T1000 (cell line): ENCODE data around the gene TMEM100.

ENCODE experiments used
- DNase-seq: peaks from one replicate; lab custom pipeline; 2025; ENCODE audit warnings: mixed read lengths; lab: John Stamatoyannopoulos, UW

The TMEM100 gene

DNA sequence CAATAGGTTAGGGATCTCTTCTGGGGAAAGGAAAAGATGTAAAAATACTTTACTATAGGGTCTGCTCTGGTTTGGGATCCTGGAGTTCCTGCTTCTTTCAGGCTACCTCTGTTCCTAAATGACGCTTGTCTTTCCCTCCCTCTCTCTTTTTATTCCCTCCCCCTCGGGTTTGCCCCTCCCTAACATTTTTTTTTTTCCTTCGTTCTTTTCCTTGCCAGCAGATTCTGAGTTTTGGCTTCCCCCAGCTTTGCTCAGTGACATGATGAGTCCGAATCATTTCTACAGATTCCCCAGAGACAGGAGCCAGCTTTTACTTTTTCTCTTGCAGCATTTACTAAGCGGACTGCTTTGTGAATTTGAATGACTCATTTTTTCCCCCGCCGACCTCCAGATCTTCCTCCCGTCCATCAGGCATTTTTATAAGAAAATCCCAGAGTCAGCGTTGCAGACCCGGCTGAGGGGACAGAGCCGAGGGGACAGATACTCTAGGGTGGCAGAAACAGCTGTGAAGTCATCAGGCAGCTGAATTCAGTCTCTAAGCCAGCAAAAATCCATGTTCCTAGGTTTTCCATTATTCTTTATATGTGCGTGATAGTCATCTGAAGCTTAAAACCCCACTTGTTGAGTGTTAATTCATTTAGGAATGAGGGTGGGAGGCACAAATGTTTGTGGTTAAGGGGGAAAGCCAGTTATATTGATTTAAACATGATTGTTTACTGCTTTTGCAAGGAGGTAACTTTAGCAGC, at the start of gene TMEM100:
Gene TMEM100, minus strand, starts transcription at position 123 of the 746 bp plus-strand sequence. CDS start 1,794 bp downstream, outside the sequence.
- peak; percentile 74 for DNase-seq

- no peak for DNase-seq
Observed at GRCh38 chr17:55772086-55772485, 49.4 kb upstream of the TMEM100 start.

DNA sequence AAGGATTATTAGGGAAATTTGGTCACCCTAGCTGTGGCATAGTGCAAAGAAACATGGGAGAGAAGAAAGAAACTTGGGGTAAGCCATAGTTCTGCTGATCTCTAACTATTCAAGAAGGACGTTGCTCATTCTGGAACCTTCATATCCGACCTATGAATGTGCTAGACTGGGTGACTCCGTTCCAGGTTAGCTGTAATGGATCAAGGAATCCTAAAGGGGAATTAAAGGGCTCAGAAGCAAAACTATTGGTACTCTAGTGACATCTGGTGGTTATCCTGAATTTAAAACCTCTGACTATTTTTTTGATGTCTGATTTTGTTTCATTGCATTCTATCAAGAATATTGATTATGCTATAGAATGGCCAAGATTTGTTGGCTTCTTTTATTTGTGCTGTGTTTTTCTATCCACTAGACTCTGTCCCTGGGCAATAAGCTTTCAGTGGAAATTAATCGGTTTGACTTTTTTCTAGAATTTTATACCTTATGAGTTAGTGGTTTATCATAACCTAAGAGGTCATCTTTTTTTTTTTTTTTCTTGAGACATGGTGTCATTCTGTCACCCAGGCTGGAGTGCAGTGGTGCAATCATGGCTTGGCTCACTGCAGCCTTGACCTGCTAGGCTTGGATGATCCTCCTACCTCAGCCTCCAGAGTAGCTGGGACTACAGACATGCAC, 47.7 kb upstream of the TMEM100 start:
- no peak for DNase-seq

DNA sequence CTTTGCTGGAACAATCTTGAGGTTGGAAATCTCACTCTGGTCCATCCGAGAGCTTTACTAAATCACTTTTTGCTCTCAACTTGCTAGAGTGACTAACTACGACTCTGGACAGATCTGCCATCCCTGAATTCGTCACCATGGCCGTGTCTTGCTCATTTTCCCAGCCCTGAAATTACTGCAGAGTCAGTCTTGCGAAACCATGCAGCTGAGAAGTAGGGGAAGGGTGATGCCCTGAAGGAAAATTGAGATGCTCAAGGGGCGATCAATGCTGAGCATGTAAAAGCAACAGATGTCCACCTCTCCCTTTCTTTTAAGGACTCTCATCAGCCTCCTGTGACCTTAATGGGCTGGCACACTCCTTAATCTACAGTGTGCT, 46.9 kb upstream of the TMEM100 start:
- peak; percentile 57 for DNase-seq

- no peak for DNase-seq
Observed at GRCh38 chr17:55768936-55769624, 46.4 kb upstream of the TMEM100 start.

DNA sequence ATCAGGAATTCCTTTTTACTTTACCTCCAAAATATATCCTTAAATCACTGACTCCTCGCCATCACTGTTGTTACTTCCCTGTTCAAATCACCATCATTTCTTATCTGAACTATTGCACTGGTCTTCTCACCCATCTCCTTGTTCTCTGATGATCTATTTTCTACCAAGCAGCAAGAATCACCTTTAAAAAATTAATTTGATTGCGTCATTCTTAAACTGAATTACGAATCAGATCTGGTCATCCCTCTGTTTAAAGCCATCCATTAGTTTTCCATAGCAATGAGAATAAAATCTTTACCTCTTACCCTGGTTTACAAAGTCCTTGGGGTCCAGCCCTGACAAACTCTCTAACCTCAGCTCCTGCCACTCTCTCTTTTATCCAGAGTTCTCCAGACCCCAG, 42.8 kb upstream of the TMEM100 start:
- no peak for DNase-seq

DNA sequence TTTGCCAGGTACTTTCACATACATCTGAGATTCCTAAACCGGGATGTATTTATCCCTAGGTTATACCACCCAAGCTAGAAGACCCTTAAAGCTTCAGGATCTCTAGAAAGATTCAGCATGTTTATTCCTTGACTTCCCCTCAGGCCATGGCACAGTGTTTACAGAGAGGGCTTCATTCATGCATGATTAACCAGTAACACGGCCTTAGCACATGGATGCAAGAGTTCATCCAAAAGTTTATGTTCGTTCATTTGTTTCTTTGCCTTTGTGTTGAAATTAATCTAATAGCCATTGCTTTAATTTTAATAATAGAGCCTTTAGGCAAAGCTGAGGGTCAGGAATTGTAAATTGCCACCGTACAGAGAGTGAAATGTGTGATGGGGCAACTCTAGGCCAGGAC, 41.9 kb upstream of the TMEM100 start:
- no peak for DNase-seq

GRCh38 chr17:55763856-55764255, 41.2 kb upstream of the TMEM100 start:
- no peak for DNase-seq

- DNase-seq = no peak
Observed at GRCh38 chr17:55762086-55762858, 39.6 kb upstream of the TMEM100 start.

GRCh38 chr17:55760643-55761355, 38.1 kb upstream of the TMEM100 start:
- DNase-seq = no peak

GRCh38 chr17:55758171-55758570, 35.5 kb upstream of the TMEM100 start:
- DNase-seq = no peak

DNA sequence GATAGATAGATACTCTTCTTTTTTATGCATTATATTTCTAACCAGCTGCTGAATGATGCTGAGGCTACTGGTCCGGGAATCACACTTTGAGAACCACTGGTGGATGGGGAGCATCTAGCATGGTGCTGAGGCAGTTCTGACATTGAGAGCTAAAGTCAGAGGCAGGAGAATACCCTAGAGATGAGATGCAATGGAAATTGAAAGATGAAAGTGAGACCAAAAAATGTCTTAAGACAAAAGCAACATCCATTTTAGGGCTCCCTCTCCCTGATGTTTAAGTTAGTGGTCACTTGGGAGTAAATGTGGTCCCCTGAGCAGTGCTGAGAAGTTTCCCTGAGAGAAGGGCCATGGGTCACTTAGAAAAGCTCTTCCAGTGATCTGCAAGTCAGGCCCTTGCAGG, 35.0 kb upstream of the TMEM100 start:
- no peak for DNase-seq

GRCh38 chr17:55756689-55757088, 34.0 kb upstream of the TMEM100 start:
- DNase-seq = no peak

- DNase-seq = no peak
Observed at GRCh38 chr17:55751720-55752250, 29.1 kb upstream of the TMEM100 start.

- peak; percentile 97 for DNase-seq
Observed at GRCh38 chr17:55750750-55751657, 28.3 kb upstream of the TMEM100 start, which contains the start of gene PCTP. TSS of gene PCTP (plus strand) at chr17:55751051. CDS start at chr17:55751104, 53 bp downstream.

GRCh38 chr17:55749985-55750384, 27.3 kb upstream of the TMEM100 start:
- no peak for DNase-seq

DNA sequence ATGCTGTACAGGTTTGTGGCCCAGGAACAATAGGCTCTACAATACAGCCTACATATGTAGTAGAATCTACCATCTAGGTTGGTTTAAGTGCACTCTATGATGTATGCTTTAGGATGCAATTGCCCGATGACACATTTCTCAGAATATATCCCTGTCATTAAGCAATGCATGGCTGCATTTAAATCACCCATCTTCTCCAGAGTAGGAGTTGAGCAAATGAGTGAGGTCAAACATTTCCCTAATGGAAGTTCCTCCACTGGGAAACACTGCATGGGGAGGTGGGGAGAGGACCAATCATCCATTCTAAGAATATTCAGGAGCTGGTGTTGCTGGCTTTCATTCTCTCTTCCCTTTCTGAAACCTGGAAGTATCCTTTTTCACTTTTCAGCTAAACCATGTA, 26.2 kb upstream of the TMEM100 start:
- DNase-seq = no peak

GRCh38 chr17:55747209-55747608, 24.5 kb upstream of the TMEM100 start:
- no peak for DNase-seq

GRCh38 chr17:55746466-55746865, 23.8 kb upstream of the TMEM100 start:
- DNase-seq = no peak

DNA sequence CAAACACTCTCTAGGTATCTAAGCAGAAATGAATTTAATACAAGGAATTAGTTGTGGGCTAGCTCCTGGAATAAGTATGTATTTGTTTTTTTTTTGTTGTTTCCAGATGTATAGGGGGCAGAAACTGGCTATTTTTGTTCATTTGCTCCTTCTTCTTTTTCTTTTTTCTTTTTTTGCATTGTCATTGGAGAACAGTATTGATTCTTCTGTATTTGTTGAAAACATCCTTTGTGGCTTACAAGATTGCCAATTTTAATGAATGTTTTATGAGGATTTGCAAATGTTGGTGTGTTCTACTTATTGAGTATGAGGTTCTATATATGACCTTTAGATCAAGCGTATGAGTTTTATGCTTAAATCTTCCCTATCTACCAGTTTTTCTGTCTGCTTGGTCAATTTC, 22.6 kb upstream of the TMEM100 start:
- DNase-seq = no peak
